OCI-LY7 (cell line): ENCODE data around the gene NBEA. TPM values are rescaled to one million over a fixed set of nuclear protein-coding genes. Genes with fewer than 3 reads are reported as not detected.

Experiments
- BruUV-seq: library from RNA; stranded (reverse); fragments of 400-500 nt; replicated peaks from 2 replicates; lab custom pipeline; 2021; lab: Mats Ljungman, UMichigan
- CTCF ChIA-PET: fragments of 300-600 bp; sonication (Branson Sonifier 250); formaldehyde crosslinking; loops from one replicate; lab custom pipeline; 2022; ENCODE audit warnings: antibody characterized with exemption; ENCODE audit not compliant: unreplicated experiment; lab: Charles Lee
- POLR2A ChIA-PET: fragments of 300-600 bp; sonication (Branson Sonifier 250); formaldehyde crosslinking; loops from one replicate; lab custom pipeline; 2022; ENCODE audit warnings: antibody characterized with exemption; lab: Charles Lee
- DNase-seq: peaks from one replicate; pipeline ENCODE4 v3.0.0-alpha.2; 2015; ENCODE audit warnings: low spot score
- H2AFZ ChIP-seq: fragments of 200-600 bp; sonication (generic), shearing (Covaris generic); 2 replicates; pipeline ENCODE4 v1.6.1; 2014; ENCODE audit warnings: mild to moderate bottlenecking, antibody characterized with exemption, low read length, moderate library complexity
- H3K27ac ChIP-seq: fragments of 200-600 bp; sonication (generic); 2 replicates; pipeline ENCODE4 v1.5.1; 2014; ENCODE audit warnings: mixed run types, low read depth, mild to moderate bottlenecking, moderate library complexity, low read length, inconsistent platforms; ENCODE audit not compliant: poor library complexity, severe bottlenecking
- H3K36me3 ChIP-seq: fragments of 200-600 bp; sonication (generic); 2 replicates; pipeline ENCODE4 v1.6.1; 2014; ENCODE audit warnings: mild to moderate bottlenecking, antibody characterized with exemption, low read length, moderate library complexity, mixed read lengths; ENCODE audit not compliant: insufficient read depth
- H3K4me1 ChIP-seq: fragments of 200-600 bp; sonication (generic); 2 replicates; pipeline ENCODE4 v1.5.1; 2014; ENCODE audit warnings: mild to moderate bottlenecking, low read length; ENCODE audit not compliant: insufficient read depth, poor library complexity, severe bottlenecking
- H3K4me2 ChIP-seq: fragments of 200-600 bp; sonication (generic); 2 replicates; pipeline ENCODE4 v1.6.1; 2014; ENCODE audit warnings: mild to moderate bottlenecking, low read length
- H3K4me3 ChIP-seq: fragments of 200-600 bp; sonication (generic); 2 replicates; pipeline ENCODE4 v1.5.1; 2014; ENCODE audit warnings: mild to moderate bottlenecking, low read depth, low read length; ENCODE audit not compliant: poor library complexity, severe bottlenecking
- H3K79me2 ChIP-seq: fragments of 200-600 bp; sonication (generic); 2 replicates; pipeline ENCODE4 v1.6.1; 2016; ENCODE audit warnings: low read depth, mild to moderate bottlenecking, low read length, moderate library complexity, mixed read lengths; ENCODE audit not compliant: insufficient read depth
- H3K9me2 ChIP-seq: fragments of 200-600 bp; sonication (generic); 2 replicates; pipeline ENCODE4 v1.6.1; 2016; ENCODE audit warnings: mild to moderate bottlenecking, low read length, mixed read lengths; ENCODE audit not compliant: insufficient read depth
- H3K9me3 ChIP-seq: fragments of 200-600 bp; sonication (generic); 2 replicates; pipeline ENCODE4 v1.6.1; 2014; ENCODE audit warnings: mild to moderate bottlenecking, mixed run types, low read length, mixed read lengths
- H4K20me1 ChIP-seq: fragments of 200-600 bp; sonication (generic); 2 replicates; pipeline ENCODE4 v1.6.1; 2014; ENCODE audit warnings: mild to moderate bottlenecking, antibody characterized with exemption, low read length, moderate library complexity, mixed read lengths; ENCODE audit not compliant: insufficient read depth
- EZH2phosphoT487 ChIP-seq: fragments of 200-600 bp; sonication (generic); IDR thresholded peaks from 2 replicates; pipeline ENCODE4 v1.6.1; 2018; ENCODE audit warnings: low read depth, borderline replicate concordance, mild to moderate bottlenecking, mixed run types, antibody characterized with exemption, low read length, moderate library complexity, mixed read lengths
- intact Hi-C: fragments of 100-400 bp; cut with micrococcal nuclease; formaldehyde crosslinking; loops from one replicate; pipeline ENCODE4 v1.10.0; 2022; ENCODE audit not compliant: unreplicated experiment
- total RNA-seq, 2 experiments: library from RNA; depleted of rRNA in 1 of 2; stranded (reverse); fragments of >200 nt in 1 of 2; shearing (Covaris generic) in 1 of 2; gene quantifications; 2 replicates each; pipeline ENCODE4 v1.2.3, GENCODE V29; 2014 to 2022
- TF ChIP-seq, protein P1 (sequence below): fragments of 200-600 bp; sonication (generic); conservative IDR thresholded peaks from 2 replicates; pipeline ENCODE4 v1.5.1; 2014; ENCODE audit warnings: mild to moderate bottlenecking, antibody characterized with exemption, low read length, moderate library complexity, mixed read lengths

NBEA gene
- total RNA-seq, 2 experiments from 2014 or later, result 3.6 to 11.0 TPM

DNA sequence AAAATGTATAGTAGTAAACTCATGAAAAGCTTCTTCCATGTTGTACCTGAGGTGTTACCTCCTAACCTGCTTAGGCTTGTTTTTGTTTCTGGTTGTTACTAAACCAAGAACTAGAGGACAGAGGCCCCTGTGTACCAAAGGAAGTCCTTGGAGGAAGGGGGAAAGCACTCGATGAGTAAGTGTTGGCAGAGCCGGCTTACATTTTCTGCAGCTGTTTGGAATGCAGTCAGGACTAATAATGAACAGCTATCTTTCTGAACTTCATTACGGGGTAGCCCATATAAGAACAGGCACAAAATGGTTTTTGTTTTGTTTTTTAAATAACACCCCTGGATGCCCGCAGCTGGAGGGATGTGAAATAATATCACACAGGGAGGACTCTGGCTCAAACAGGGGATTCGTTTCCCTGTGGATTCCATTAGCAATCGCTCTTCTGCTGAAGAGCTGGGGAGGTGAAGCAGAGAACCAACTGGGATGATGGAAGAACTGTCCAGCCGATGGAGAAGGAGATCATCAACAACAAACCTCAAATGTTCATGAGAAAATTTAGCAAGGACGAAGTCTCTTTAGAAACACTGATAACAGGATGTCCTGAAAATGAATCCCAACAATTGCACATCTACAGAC is 748.6 kb downstream of the NBEA start:
- ChIA-PET CTCF (interaction anchor here (0.6 kb wide), 1 partner anchor 24 kb away, joined by 4 read pairs; no protein-coding TSS in a partner anchor), POLR2A (interaction anchor here (0.6 to 0.7 kb wide), 2 partner anchors 511 to 939 kb away, joined by 3 to 8 read pairs; no protein-coding TSS in a partner anchor)
- BruUV-seq, result no TSS peak

DNA sequence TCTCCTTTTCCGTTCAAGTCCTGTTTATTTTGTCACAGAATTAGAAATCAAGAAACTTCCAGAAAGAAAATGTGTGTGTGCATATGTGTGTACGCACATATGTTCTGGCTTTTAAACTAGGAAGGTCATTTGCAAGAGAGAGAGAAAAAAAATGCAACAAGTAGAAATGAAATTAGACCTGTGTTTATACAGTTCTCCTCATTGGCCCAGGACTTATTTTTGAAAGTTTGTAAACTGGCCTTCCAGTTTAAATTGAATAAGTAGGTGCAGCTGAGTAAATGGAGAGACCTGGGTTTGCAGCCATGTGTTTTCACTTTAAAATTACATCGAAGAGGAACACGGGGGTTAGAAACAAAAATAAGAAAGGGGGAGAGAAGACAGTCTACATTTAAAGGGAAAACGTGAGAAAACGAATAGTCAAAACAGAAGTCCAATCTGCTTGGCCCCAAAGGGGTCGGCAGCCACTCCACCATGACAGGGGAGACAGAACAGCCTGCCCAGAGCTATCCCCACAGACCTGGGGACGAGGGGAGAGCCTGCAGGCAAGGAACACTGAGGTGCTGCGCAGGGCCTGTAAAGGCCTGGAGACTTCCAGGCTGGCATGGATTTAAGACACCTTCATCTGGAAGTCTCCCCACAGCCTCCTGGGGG is 751.2 kb downstream of the NBEA start:
- Histone ChIP-seq H3K4me3 (no peak overlapping the region), H4K20me1 (no peaks in the 10 kb centered on the region), H3K27ac (no peak overlapping the region), H3K9me3 (no peaks in the 10 kb centered on the region), H2AFZ (no peak overlapping the region), H3K9me2 (no peaks in the 10 kb centered on the region), H3K4me2 (no peak overlapping the region), H3K4me1 (no peaks in the 10 kb centered on the region), H3K36me3 (no peaks in the 10 kb centered on the region), H3K79me2 (no peaks in the 10 kb centered on the region)
- no peak for TF ChIP-seq EZH2phosphoT487
- TF ChIP-seq, protein P1, sequence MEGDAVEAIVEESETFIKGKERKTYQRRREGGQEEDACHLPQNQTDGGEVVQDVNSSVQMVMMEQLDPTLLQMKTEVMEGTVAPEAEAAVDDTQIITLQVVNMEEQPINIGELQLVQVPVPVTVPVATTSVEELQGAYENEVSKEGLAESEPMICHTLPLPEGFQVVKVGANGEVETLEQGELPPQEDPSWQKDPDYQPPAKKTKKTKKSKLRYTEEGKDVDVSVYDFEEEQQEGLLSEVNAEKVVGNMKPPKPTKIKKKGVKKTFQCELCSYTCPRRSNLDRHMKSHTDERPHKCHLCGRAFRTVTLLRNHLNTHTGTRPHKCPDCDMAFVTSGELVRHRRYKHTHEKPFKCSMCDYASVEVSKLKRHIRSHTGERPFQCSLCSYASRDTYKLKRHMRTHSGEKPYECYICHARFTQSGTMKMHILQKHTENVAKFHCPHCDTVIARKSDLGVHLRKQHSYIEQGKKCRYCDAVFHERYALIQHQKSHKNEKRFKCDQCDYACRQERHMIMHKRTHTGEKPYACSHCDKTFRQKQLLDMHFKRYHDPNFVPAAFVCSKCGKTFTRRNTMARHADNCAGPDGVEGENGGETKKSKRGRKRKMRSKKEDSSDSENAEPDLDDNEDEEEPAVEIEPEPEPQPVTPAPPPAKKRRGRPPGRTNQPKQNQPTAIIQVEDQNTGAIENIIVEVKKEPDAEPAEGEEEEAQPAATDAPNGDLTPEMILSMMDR, result no peak
- ChIA-PET CTCF (no interaction called here), POLR2A (no interaction called here)
- intact Hi-C loops, result no loop called here
- no TSS peak for BruUV-seq
- DNase-seq, result no peak

More for the DNA sequence above, 748.6 kb downstream of the NBEA start:
- no peaks in the 10 kb centered on the region for H4K20me1 ChIP-seq
- H3K79me2 ChIP-seq, result no peaks in the 10 kb centered on the region
- H3K36me3 ChIP-seq, result no peaks in the 10 kb centered on the region
- H3K4me3 ChIP-seq, result no peak overlapping the region
- no peak overlapping the region for H2AFZ ChIP-seq
- H3K9me3 ChIP-seq, result no peaks in the 10 kb centered on the region
- DNase-seq, result no peak
- TF ChIP-seq, protein P1, result no peak
- TF ChIP-seq EZH2phosphoT487, result no peak
- no peak overlapping the region for H3K27ac ChIP-seq
- H3K4me2 ChIP-seq, result no peak overlapping the region
- H3K4me1 ChIP-seq, result no peaks in the 10 kb centered on the region
- intact Hi-C loops, result no loop called here
- no peaks in the 10 kb centered on the region for H3K9me2 ChIP-seq

DNA sequence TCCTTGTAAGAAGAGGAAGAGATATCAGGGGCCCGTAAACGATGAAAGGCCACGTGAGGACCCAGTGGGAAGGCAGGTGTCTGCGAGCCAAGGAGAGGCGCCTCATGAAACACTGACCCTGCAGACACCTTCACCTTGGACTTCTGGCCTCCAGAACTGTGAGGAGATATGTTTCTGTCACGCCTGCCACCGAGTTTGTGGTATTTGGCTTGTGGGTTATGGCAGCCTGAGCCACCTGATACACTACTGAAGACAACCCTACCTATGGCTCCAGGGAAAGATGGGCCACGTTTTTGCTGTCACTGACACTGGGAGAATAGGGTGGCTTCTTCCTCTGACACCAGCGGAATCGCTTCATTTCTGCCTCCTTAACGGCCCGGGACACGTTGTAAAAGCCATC is 752.0 kb downstream of the NBEA start:
- no peaks in the 10 kb centered on the region for H3K79me2 ChIP-seq
- ChIA-PET CTCF (no interaction called here), POLR2A (no interaction called here)
- H3K9me3 ChIP-seq, result no peaks in the 10 kb centered on the region
- TF ChIP-seq, protein P1, result no peak
- TF ChIP-seq EZH2phosphoT487, result no peak
- no peaks in the 10 kb centered on the region for H4K20me1 ChIP-seq
- H3K9me2 ChIP-seq, result no peaks in the 10 kb centered on the region
- H3K27ac ChIP-seq, result no peak overlapping the region
- H3K4me1 ChIP-seq, result no peaks in the 10 kb centered on the region
- H3K36me3 ChIP-seq, result no peaks in the 10 kb centered on the region
- no peak overlapping the region for H3K4me2 ChIP-seq
- no TSS peak for BruUV-seq
- no peak overlapping the region for H2AFZ ChIP-seq
- no peak for DNase-seq
- H3K4me3 ChIP-seq, result no peak overlapping the region
- intact Hi-C loops, result no loop called here
